Midbrain (tissue), 1 donor: ENCODE results near the gene GRIP2.

Experiments
- DNase-seq: peaks from one replicate; lab custom pipeline; 2025; lab: John Stamatoyannopoulos, UW

The GRIP2 gene

DNA sequence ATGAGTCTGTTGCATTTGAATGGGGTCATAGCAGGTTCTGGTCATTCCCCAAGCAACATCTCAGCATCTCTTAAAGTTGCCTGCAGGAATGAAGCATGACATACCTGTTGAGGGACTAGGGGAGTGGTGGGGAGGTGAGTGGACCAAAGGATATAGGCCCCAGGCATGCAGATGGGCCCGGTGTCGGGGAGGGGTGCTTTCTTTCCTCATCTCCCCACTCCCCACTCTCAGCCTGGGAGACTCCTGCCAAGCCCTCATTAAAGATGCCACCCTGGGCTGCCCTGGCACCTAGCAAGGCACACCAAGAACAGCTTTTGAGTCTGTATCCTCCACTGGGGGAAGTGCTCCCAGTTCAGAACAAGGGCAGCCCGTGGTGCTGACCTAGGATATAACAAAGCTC lies 54.2 kb downstream of the GRIP2 start:
- DNase-seq = no peak

DNA sequence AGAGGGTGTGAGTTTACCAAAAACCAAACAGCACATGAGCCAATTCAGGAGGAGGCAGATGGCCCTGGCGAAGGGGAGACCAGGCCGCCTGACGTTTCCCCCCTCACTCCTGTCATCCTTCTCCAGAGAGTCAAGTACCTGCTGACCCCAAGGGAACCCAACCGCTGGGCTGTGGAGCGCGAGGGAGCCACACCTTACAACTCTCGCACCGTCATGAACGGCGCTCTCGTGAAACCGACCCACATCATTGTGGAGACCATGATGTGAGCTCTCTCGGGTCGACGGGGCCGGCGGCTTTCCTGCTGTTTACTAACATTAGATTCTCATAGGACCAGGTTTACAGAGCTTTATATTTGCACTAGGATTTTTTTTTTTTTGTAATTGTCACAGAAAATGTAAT lies 55.4 kb downstream of the GRIP2 start:
- no peak for DNase-seq

DNA sequence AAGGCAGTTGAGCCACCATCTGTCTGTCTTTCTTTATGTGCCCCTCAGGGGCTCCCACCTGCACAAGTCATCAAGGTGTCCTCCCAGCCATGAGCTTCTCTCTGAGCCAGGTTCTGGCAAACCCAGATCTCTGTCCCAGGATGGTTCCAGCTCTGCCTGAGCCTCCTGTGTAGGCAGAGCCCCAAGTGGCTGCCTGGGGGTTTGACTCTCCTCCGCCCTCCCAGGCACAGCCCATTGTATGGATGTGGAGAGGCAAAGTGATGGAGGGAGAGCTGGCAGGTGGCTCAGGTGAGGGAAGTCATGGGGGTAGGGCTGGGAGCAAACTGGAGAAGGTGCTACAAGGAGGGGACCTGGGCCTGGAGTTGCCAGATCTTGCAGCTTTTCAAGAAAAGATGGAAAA lies 56.9 kb downstream of the GRIP2 start:
- no peak for DNase-seq

DNA sequence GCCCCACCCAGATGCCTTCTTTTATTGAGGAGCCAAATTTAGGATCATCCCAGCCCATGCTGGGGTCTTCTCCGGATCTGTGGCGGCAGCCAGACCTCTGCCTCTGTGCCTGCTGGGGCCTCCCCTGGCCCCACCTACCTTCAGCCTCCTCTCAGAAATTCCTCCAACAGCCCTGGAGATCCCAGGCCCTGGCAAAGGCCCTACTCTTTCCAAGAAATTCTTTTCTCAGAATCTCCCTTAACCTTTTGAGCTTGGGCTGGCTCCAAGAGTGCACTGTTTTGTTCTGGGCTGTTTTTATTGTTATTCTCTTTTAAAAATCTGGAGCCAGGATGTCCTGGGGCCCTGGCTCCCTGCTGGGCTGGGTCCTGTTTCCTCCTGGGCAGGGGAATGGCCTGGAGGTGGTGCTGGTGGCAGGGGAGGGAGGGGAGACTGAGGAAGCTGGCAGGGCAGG lies 57.8 kb downstream of the GRIP2 start:
- DNase-seq = no peak

DNA sequence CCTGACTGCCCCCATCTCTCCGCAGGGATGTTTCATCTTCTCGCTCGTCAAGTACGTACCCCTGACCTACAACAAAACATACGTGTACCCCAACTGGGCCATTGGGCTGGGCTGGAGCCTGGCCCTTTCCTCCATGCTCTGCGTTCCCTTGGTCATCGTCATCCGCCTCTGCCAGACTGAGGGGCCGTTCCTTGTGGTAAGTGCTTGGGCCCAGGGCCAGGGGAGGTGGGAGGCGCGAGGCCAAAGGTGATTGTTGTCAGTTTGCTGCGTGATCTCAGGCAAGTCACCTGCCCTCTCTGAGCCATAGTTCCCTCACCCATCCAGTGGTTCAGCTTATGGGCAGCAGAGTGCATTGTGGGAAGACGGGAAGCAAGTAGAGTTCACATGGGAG lies 58.5 kb downstream of the GRIP2 start:
- no peak for DNase-seq

DNA sequence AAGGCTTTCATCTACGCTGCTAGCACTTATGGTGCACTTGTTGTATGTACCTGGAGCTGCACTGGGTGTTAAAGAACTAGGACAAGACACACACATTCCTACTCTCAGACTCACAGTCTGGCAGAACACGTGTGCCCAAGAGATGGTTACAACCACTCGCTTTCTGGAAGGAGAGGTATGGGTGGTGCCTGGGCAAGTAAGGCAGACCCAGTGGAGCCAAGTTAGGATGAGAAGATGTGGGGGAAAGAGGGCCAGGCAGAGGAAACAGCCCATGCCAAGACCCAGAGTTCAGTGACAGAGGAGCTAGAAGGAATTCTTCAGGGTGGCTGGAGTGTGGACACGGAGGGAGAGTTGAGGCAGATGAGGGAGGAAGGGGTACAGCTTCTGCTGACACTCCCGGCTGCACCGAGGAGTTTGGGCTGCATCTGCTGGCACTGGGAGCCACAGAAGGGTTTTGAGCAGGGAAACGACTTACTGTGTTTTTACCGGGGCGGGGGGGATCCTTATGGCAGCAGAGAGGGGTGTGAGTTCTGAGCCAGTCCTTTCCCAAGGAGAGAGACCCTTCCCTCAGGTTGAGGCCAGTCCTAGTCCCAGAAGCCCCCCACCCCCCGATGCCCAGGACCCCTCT lies 59.0 kb downstream of the GRIP2 start:
- DNase-seq = no peak

DNA sequence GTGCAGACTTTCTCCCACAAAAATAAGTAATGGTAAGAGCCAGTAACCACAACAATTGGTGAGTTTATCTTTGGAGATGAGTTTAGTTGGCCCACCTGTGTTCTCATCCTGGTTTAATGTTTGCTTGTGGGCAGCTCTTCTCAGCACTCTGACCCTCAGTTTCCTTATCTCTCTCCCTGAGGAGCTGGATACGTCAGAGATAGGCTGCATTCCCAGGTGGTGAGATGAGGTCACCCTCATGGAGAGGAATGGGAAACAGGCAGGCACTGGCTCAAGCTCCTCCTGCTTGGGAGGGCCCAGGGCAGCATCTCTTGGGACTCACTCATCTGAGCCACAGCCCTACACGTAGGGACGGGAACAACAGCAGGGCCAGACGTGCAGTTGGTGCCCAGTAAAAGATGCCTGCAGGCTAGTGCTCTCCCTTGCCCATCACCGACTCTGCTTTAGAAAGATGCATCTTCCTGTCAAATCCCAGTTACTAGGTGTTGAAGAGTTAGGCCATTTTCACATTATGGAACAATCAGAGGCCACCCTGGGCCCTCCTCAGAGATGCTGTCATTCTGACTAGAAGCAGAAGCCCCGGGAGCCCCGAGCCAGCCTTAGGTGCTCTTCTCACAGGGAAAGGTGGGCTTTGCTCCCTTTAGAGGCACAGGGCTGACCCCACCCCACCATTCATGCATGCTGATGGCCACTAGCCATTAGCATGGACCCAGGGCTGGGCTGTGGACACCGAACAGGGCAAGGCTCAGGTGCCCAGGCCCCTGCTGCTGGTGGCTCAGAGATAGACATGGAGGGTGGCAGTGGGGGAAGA lies 59.7 kb downstream of the GRIP2 start:
- no peak for DNase-seq

DNA sequence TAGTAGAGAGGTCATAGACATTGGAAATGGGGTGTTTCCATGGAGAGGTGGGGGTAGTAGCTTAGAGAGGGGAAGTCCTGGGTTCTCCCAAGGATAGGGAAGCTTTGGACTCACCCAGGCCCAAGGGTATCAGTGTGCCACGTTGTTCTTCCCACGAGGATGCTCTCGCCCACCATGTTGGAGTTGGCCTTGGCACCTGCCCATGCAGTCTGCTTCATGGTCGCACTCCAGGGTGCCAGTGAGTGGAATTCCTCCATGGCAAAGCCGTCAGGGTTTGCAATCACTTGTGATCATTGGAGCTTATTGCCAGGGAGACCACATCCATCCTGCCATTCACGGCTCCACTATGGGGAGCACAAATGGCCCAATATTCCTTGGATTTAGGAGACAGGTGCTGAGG lies 60.6 kb downstream of the GRIP2 start:
- no peak for DNase-seq

DNA sequence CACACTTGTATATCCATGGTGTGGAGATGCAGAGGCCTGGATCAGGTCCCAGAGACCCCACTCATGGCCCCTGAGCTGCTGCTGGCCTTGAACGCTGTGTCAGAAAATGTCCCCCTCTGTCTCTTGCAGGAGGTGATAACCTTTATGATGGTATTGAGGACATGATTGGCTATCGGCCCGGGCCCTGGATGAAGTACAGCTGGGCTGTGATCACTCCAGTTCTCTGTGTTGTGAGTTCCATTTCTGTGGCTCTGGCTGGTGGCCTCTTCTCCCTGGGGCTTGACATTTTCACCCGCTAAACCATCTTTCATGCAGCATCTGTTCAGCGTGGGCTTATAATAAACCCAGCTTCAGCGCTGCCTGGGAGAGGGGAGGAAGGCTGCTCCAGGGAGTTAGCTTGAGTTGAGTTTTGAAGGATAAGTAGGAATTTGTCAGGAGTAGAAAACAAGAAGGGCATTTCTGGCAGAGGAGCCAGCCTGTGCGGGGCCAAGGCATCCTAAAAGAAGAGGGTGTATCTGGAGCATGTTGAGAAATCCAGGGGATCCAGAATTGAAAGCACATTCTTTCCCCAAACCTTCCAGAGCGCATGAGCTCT lies 61.1 kb downstream of the GRIP2 start:
- DNase-seq = no peak

DNA sequence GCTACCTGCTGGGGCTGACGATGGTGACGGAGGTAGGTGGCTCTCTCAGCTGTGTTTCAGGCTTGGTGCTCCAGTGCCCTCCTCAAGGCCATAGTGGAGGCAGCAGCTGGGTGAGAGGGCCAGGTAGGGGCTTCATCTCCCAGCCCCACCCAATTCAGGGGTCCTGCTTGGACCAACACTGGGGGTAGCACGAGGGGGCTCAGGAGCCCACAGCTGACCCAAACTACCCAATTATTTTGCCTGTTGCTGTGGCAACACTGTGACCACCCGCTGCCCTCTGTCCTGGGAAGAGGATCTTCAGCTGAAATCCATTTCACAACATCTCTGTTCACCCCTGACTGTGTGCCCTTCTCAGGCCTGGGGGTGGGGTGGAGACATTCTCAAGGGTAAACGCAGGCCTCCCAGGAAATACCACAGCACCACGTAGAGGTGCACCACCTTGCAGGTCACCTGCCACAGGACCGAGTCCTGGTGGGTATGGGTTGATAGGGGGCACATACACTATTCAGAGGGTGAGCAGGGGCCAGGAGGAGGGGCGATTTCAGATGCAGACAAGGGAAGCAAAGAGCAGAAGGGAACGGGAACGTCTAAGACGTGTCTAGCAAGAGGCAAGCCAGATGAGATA lies 62.7 kb downstream of the GRIP2 start:
- DNase-seq = no peak

DNA sequence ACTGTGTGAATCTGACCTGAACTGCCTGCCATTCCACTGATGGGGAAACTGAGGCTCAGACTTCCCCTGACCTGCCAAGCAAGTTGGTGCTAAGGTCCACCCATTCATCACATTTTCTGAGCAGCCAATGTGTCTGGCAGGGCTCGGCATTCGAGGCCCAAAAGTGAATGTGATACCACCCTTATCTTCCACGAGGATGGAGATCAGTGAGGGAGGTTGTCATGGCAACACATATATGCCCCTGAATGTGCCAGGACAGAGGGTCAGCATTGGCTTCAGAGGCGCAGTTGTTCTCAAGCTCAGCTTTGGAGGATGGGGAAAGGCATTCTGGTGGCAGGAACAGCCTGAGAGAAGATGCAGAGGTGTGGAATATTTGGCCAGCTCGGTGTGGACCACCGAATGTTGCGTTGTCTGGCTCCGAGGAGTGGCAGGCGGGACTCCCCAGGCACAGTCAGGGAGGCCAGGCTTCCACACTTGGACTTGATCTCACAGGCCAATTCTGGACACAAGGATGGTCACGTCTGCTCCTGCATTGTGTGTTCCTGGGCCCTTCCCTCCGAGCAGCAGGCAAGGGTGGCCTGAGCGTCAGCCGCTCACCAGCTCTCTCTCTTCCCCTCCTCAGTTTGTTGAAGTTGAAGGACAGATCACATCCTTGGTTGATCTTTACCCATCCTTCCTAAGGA lies 63.4 kb downstream of the GRIP2 start:
- DNase-seq = no peak

DNA sequence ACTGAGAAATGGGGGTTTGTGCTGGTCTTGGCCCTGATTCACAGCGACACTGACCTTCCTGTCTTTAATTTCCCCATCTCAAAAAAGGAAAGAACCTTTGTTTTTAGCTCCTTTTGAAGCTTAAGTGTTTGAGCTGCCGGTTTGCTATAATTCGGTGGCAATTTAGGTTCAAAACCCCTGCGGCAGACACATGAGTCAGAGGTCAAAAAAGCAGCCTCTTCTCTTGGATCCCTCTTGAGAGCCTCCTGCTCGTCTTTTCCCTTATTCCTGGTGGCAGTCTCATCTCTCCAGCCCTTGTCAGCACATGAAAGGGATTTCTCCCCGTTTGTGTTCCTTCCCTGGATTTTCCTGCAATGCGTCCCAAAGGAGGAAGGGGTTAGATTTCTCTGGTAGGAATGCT lies 64.5 kb downstream of the GRIP2 start:
- DNase-seq = no peak

DNA sequence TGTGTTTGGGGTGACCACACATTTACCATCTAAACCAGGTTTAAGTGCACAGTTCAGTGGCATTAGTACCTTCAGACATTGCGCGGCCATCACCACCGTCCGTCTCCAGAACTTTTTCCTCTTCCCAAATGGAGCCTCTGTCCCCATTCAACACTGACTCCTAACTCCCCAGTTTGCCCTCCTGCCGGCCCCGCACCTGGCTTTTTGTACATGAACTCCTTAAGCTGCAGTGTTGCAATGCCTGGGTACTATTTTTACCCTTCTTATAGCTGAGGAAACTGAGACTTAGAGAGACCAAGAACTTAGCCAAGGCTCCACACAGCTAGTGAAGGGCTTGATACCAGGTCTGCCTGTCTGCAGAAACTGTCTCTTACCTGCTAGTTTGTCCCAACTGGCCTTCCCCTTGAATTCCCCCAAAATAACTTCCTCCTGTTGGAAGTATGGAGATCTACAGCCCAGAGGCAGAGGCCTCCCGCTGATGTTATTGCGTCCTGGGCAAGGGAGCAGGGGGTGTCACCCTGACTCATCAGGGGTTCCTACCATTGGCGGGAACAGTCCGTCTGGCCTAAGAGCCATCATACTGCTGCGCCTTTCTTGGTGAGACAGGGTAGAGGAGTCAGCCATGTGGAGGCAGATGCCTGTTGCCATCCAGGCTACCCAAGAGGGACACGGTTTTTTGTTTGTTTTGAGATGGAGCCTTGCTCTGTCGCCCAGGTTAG lies 65.6 kb downstream of the GRIP2 start:
- DNase-seq = no peak

DNA sequence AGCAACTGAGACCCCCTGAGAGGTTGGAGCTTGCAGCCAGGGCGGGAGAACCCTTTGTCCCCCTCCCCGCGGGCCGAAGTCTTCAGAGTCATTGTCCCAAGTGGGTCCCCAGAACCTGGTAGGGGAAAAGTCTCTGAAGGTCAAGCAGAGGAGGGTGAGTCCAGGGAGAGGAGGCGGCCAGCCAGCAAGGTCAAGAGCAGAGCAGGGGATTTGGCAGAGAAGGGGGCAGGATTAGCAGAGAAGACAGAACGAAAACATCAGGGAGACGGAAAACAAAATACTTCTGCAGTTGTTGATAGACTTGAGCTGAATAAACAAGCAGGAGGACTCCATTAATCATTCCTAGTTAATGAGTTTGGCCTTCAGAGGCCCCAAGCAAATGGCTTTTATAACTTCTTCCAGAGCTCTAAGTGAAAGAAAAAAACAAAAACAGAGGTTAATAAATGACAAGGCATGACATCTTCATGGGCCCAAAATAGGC lies 66.7 kb downstream of the GRIP2 start:
- DNase-seq = no peak

DNA sequence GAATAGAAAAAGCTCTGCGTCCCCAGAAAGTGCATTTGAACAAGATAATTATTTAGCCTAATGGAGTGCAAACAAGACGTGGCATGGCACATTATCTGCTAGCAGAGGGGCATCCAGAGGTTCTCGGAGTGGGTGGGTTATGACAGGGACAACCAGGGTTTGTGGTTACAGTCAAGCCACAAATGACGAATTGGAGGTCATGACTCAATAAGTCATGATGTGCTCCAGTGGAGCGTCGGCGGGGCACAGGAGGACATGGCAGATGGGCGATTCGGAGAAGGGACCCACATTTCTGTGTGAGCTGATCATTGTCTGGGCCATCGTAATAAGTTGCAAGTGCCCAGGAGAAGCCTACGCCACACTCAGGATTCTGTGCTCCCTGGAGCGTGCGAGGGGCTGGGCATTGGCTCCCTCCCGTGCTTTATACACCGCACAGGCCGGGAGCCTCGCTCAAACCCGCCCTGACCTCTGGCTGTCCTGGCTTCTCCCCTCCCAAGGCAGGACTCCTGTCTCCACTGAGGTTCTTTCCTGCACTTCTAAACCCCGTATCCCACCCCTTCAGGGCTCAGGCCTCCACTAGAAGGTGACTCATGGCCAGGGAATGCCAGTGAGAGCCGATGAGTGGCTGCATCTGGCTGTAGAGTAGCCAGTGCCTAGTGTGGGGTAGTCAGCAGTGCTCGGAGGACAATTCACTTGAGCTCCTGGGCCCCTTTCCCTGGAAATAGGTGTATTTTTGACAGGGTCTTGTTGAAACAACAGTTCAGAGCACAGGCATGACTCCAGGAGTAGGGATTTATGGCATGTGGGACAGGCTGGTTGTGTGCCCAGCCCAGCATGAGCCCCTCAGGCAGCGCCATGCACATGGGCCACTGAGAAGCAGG lies 67.4 kb downstream of the GRIP2 start:
- DNase-seq = no peak

DNA sequence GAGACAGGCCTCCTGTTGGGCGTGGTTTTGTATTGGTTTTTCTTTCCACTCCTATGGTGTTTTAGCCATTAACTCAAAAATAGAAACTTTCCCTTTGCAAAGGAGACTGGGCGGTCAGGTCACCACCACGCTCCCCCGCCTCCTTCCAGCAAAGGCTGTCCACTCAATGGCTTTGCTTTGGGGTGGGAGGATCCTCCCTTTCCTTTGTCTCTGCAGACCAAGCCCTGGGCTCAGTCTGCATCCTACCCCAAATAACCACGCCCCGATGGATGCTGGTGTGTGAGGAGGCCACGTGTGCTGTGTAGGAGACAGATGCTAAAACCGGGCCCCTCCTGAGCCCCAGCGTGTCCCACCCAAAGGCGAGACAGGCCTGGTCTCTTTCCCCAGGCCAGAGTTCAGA lies 68.5 kb downstream of the GRIP2 start:
- DNase-seq = no peak

DNA sequence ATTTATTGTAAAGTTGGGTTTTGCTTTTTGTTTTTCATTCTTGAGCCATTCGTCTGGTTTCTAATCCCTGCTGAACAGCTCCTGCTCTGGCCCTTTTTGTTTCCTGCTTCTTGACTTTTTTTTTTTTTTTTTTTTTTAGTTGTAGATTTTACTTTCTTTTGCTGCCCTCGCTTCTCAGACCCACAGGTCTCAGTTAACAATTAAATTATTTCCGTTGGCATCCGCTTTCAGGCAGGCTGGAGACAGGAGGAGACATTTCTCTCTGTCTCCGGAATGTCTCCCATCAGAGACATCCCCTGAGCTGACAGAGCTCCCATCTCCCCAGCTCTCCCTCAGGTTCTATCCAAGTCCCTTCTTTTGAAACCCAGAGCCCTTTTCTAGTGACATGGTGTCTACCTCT lies 69.1 kb downstream of the GRIP2 start:
- no peak for DNase-seq

DNA sequence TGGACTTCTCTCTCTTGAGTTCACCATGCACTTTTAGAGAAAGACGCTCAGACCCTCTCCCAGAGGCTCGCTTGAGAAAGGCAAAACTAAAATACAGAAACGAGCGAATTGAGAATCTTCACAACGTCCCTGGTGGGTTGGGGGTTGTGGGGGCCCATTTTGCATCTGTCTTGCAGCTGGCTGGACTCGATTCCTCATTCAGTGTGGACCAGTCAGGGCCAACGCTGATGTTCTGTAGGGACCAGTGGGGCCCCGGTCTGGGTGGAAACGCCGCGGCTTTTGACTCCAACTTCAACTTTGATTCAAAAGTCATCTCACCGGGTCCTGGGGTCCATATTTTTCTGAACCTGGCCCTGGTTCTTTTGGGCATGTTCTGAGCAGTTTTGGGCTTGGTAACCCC lies 69.7 kb downstream of the GRIP2 start:
- DNase-seq = no peak

DNA sequence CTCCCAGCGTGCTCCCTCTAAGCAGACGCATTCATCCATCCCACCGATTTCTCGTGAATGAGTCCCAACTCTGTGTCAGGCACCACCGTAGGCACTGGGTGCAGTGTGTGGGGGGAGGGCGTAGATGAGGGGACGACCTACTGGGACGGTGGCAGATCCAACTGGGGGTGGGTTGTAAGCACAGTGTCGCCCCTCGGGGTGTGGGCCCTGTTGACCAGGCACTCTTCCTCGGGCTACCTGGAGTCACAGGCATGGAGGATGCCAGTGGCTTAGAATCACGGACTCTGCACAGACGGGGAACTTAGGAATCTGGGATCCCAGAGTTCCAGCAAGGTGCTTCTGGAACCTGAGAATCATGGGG lies 71.5 kb downstream of the GRIP2 start:
- DNase-seq = no peak

DNA sequence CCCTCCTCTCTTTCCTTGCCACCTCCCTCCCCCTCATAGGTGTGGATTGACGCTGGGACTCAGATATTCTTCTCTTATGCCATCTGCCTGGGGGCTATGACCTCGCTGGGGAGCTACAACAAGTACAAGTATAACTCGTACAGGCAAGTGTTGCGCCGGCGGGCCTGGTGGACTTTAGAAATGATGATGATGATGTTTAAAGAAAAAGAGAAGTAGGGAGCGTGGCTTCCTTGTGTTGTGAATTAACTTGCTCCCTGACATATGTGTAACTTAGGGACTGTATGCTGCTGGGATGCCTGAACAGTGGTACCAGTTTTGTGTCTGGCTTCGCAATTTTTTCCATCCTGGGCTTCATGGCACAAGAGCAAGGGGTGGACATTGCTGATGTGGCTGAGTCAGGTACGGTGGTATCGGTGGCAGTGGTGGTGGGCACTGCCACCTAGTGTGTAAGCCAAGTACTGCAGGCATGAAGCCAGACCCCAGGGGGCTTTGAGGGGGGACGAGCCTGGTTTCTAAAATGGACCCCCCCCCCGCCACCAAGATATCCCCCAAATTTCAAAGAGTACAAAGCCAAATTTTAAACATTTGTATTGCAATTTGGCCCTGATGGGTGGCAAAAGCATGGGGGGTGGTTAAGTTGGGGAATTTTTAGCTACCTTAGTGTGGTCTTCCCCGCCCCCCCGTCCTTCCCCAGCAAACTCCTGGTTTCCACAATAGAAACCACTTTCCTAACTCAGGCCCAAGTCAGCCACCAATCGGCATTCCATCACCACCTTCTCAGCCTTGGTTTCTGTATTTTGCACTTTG lies 72.1 kb downstream of the GRIP2 start:
- DNase-seq = peak; percentile 26
